MG63 (cell line): ENCODE measurements around the gene ATP2C2. TPM values are rescaled to one million over a fixed set of nuclear protein-coding genes. Genes with fewer than 3 reads are reported as not detected.
"Not testable (repeated sequence)": the region's sequence is repeated elsewhere in the genome, so short reads cannot be mapped to it uniquely, and the experiment has no call there.

Experiments
- DNase-seq: peaks from one replicate; pipeline ENCODE4 v3.0.0-alpha.2; 2020
- H3K27me3 ChIP-seq: fragments of 250-450 bp; sonication (Bioruptor Pico); 2 replicates; pipeline ENCODE4 v1.5.1; 2020; ENCODE audit warnings: mild to moderate bottlenecking, moderate library complexity
- H3K36me3 ChIP-seq: fragments of 250-450 bp; sonication (Bioruptor Pico); 2 replicates; pipeline ENCODE4 v1.5.1; 2020; ENCODE audit warnings: mild to moderate bottlenecking, moderate library complexity
- H3K4me3 ChIP-seq: fragments of 250-450 bp; sonication (Bioruptor Pico); 2 replicates; pipeline ENCODE4 v1.5.1; 2020; ENCODE audit warnings: mild to moderate bottlenecking, moderate library complexity
- H3K9me3 ChIP-seq: fragments of 250-450 bp; sonication (Bioruptor Pico); 2 replicates; pipeline ENCODE4 v1.5.1; 2020; ENCODE audit warnings: mild to moderate bottlenecking, moderate library complexity
- total RNA-seq: library from RNA; depleted of rRNA; stranded (reverse); fragments of >200 nt; shearing (Covaris generic); gene quantifications from 2 replicates; pipeline ENCODE4 v1.2.3, GENCODE V29; 2014; ENCODE audit warnings: low replicate concordance

Gene ATP2C2
- total RNA-seq, 1 experiment from 2014 or later = not detected

DNA sequence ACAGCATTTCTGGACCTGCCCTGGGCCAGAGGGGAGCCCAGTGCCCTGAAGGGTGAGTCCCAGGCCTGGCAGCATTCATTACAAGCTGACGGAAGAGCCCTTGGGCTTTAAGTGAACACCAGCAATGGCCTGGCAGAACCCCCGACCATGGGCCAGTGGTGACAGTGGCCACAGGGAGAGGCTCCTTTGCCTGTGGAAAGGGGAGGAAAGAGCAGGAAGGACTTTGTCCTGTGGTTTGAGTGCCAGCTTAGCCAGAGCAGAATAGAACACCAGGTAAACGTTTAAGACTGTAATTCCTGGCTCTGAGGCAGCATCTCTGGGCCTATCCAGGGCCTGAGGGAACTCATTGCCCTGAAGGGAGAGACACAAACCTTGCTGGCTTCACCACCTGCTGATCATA lies 34.3 kb upstream of the ATP2C2 start:
- no peaks in the 10 kb centered on the region for H3K36me3 ChIP-seq
- H3K4me3 ChIP-seq = no peak overlapping the region
- H3K9me3 ChIP-seq = no peaks in the 10 kb centered on the region
- no peak for DNase-seq
- no peaks in the 10 kb centered on the region for H3K27me3 ChIP-seq

DNA sequence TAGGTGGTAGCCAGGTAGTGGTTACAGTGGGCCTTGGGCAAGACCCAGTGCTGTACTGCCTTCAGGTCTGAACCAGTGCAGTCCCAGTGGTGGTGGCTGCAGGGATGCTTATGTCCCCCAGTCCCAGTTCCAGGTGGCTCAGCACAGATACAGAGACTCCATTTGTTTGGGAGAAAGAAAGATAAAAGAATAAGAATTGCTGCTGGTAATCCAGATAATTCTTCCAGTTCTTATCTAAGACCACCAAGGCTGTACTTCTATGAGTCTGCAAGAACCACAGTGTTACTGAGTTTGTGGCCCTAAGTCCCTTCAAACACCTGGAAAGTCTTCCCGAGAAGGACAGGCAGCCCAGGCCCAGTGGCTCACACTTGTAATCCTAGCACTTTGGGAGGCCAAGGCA lies 33.9 kb upstream of the ATP2C2 start:
- Histone ChIP-seq H3K36me3 (no peaks in the 10 kb centered on the region), H3K4me3 (no peak overlapping the region), H3K27me3 (no peaks in the 10 kb centered on the region), H3K9me3 (no peaks in the 10 kb centered on the region)
- DNase-seq = no peak

DNA sequence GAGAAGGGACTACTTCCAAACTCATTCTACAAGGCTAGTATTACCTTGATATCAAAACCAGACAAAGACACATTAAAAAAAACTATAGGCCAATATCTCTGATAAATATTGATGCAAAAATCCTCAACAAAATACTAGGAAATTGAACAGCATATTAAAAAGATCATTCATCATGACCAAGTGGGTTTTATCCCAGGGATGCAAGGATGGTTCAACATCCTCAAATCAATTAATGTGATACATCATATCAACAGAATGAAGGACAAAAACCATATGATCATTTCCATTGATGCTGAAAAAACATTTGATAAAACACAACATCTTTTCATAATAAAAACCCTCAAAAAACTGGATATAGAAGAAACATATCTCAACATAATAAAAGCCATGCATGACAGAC lies 31.1 kb upstream of the ATP2C2 start:
- DNase-seq, H3K36me3 ChIP-seq, H3K27me3 ChIP-seq, H3K4me3 ChIP-seq, H3K9me3 ChIP-seq: not testable (repeated sequence)

DNA sequence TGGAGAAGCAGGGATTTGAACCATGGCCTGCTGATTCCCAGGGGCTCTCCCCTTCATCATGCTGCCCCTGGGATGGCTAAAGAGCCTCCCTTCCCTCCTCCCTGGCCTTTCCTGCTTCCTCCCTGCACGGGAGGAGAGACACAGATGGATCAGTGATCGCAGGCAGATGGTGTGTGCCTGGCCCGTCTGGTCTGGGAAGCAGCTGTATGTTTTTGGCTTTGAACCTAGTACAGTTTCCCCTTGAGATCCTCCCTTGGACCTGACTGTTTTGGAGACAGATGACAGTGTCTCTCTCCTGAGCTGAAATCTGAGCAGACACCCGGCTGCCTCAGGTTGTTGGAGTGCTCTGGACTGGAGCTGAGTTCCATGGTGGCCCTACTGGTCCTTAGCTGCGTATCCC lies 29.0 kb upstream of the ATP2C2 start:
- no peaks in the 10 kb centered on the region for H3K27me3 ChIP-seq
- H3K4me3 ChIP-seq = no peak overlapping the region
- no peaks in the 10 kb centered on the region for H3K9me3 ChIP-seq
- H3K36me3 ChIP-seq = no peaks in the 10 kb centered on the region
- DNase-seq = no peak

DNA sequence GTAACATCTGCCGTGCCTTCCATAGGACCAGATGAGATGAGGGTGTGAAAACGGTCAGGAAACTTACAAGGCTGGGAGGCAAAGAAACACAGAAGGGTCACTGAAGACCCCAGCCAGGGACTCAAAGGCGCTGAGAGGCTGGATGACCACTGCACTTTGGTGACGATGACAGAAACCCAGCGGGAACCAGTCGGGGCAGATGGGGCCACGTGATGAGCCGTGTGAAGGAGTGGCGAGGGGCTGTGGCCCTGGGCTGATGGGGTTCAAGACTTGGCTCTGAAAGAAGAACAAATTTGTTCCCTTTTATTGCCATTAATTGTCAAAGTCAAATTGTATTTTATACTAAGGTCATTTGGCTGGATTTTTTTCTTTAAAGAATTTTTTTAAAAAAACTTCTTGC lies 28.6 kb upstream of the ATP2C2 start:
- no peak for DNase-seq
- Histone ChIP-seq H3K9me3 (no peaks in the 10 kb centered on the region), H3K36me3 (no peaks in the 10 kb centered on the region), H3K27me3 (no peaks in the 10 kb centered on the region), H3K4me3 (no peak overlapping the region)

DNA sequence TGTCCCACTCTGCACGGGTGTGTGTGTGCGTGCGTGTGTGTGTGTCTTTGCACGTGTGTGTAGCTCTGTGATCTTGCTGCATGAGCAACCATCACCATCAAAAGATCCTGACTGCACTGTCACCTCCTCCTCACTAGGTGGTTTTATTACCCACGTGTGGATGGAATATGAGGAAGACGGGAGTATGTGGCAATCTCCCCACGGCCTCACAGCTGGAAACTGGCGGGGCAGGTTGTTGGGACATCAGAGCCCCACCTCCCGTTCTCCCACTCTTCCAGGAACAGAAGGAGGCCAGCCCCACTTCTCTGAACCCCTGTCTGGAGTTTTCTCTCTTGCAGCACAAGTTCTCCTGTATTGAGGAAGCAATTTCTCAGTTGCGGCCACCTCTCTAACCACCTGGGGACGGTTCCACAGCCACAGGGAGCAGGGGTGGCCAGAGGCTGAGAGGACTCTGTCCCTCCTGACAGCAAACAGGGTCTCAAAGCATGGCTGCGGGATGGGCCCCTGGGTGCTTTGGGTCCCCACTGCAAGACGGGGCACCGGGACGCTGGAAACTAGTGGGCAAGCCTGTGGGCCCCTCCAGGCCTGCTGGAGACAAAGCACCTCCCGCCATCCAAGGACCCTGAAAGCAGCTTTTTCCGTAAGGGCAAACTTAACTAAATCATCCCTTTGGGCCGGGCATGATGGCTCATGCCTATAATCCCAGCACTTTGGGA lies 27.9 kb upstream of the ATP2C2 start:
- no peaks in the 10 kb centered on the region for H3K36me3 ChIP-seq
- H3K9me3 ChIP-seq = no peaks in the 10 kb centered on the region
- H3K4me3 ChIP-seq = no peak overlapping the region
- no peaks in the 10 kb centered on the region for H3K27me3 ChIP-seq
- no peak for DNase-seq

DNA sequence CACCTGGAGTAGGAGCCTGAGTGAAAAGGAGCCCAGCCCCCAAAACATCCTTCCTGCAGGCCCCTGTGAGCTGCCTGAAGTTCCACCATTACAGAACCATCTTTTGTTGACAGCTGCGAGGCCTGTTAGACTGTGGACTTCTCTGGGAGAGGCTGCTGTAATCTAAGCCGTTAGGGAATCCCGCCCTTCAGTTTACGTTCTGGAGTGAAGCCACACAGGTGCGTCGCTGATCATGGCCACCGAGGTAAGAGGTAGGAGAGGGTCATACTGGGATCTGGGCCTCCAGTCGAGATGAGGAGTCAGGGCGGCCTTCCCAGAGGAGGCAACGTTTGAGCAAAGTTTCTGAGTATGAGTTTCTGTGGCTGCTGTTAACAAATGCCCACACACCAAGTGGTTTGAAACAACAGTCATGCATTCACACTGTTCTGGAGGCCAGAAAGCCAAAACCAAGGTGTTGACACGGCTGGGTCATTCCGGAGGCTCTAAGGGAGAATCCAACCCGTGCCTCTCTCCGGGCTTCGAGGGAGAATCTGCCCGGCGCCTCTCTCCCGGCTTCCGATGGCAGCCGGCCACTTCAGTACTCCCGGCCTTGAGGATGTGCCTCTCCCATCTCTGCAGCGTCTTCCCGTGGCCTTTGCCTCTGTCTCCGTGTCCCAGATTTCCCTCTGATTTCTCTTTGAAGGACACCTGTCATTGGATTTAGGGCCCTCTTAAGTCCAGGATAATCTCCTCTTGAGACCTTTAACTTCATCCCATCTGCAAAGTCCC lies 26.6 kb upstream of the ATP2C2 start:
- H3K9me3 ChIP-seq = no peaks in the 10 kb centered on the region
- H3K4me3 ChIP-seq = no peak overlapping the region
- no peak for DNase-seq
- no peaks in the 10 kb centered on the region for H3K36me3 ChIP-seq
- no peaks in the 10 kb centered on the region for H3K27me3 ChIP-seq

DNA sequence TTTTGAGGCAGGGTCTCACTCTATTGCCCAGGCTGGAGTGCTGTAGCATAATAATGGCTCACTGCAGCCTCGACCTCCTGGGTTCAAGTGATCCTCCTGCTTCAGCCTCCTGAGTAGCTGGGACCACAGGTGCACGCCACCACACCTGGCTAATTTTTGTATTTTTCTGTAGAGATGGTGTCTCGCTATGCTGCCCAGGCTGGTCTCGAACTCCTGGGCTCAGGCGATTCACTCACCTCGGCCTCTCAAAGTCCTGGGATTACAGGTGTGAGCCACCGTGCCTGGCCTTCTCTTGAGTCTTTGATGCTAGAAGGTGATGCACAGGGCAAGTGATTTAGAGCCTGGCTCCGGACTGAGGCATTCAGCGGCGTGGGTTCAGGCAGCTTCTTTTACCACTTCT lies 24.5 kb upstream of the ATP2C2 start:
- not testable (repeated sequence) for H3K27me3 ChIP-seq, H3K36me3 ChIP-seq, H3K4me3 ChIP-seq, H3K9me3 ChIP-seq, DNase-seq

DNA sequence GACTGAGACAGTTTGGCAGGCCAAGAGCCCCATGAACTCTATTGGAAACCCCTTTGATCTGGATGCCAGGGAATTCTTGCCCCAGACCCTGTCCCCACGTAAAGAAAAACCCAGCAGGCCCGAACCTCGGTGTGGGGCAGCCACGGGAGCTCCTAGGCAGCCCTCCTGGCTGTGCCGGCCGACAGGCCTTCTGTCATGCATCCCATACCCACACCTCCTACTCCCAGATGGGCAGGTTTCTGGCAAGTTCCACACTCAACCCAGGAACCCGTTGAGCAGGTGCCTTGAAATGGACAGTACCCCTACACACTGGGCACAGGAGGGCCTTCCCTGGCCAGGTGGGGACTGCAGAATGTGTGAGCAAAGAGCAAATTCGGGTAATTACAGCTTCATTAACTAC lies 23.6 kb upstream of the ATP2C2 start:
- Histone ChIP-seq H3K4me3 (no peak overlapping the region), H3K36me3 (no peaks in the 10 kb centered on the region), H3K9me3 (no peaks in the 10 kb centered on the region), H3K27me3 (no peaks in the 10 kb centered on the region)
- no peak for DNase-seq

DNA sequence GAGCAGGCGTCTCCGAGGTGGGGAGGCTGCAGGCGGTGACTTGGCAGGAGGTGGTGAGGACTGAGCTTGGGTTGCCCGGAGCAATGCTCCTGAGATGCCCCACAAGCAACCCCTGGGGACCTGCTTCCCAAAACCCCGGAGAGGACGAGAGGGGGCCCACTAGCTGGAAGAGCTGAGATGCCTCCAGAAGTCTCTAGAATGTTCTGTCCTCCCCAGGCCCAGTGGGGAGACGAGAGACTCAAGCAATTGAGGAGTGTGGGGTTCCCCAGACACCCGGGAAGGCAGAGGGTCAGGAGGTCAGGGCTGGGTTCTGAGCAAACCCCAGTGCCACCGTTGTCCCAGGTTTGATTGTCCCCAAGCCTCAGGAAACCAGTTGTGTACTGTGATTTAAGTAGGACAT lies 21.2 kb upstream of the ATP2C2 start:
- DNase-seq = no peak
- Histone ChIP-seq H3K9me3 (no peaks in the 10 kb centered on the region), H3K4me3 (no peak overlapping the region), H3K36me3 (no peaks in the 10 kb centered on the region), H3K27me3 (no peaks in the 10 kb centered on the region)

DNA sequence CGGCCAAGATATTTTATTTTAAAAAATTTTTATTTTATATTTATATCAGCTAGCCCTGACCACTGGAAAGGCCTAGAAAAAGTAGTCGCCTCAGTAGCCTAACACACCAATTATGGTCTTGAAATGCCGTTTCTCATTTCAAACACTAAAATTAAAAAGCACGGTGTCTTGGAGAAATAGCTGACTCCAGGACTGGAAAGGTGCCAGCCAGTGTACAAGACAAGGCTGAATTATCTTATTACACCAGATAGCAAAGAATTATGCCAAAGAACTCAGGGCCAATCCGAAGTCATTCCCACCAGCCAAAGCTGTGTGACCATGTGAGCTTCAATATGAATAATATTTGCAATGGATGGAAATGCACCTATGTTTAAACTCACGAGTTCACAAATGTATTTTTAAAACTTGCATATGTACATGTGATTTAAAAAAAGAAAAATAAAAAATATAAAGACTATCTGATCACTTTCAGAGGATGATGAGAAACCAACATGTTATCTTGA lies 19.9 kb upstream of the ATP2C2 start:
- H3K4me3 ChIP-seq = no peak overlapping the region
- no peak for DNase-seq
- no peaks in the 10 kb centered on the region for H3K9me3 ChIP-seq
- H3K27me3 ChIP-seq = no peaks in the 10 kb centered on the region
- no peaks in the 10 kb centered on the region for H3K36me3 ChIP-seq

DNA sequence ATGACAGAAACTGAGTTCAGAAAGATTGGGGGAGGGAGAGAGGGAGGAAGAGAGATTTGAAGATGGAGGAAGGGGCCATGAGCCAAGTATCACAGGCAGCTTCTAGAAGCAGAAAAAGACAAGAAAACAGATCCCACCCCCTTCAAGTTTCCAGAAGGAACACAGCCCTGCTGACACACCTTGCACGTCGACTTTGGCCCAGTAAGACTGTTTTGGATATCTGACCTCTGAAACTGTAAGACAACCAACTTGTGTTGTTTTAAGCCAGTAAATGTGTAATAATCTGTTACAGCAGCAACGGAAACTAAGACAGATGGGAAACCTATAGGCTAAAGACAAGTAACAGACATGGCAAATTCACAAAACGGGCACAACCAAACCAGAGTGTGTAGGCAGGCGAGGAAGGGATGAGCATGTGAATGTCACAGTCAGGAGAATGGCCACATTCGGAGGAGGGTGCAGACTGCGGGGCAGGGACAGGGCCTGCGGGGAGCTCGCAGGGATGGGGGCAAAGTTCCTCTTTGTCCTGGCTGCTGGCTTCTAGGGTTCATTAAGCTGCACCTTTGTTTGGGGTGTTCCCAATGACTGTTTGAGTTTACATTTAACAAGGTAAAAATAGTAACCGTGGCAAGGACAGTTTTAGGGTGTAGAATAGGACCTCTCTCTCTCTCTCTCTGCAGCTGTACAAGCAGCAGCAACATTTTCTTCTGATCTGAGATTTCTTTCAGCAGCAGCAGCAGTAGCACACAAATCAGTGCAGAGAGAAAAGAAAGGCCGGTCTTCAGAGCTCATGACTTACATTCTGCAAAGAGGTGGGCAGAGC lies 18.3 kb upstream of the ATP2C2 start:
- Histone ChIP-seq H3K9me3 (no peaks in the 10 kb centered on the region), H3K27me3 (no peaks in the 10 kb centered on the region), H3K36me3 (no peaks in the 10 kb centered on the region), H3K4me3 (no peak overlapping the region)
- DNase-seq = no peak

DNA sequence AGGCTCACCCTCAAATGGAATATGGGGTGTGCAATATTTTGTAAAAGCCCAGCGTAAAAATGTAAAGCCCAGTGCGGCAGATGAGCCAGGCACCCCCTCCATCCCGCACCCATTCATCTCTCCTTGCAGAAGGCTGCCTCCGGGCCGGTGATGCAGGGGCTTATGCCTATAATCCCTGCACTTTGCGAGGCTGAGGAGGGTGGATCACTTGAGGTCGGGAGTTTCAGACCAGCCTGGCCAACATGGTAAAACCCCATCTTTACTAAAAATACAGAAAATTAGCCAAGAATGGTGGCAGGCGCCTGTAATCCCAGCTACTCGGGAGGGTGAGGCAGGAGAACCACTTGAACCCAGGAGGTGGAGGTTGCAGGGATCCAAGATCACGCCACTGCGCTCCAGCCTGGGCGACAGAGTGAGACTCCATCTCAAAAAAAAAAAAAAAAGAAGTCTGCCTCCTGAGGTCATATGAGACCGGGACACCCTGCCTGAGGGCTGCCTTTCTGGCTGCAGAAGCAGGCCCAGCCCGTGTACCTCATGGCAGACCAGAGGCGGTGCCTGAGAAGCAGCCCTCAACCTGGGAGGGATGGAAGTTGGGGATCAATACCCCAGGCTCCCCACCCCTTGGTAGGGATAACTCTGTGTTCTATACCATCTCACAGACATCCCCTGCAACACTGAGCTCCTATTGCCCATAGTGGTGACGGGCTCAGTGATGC lies 17.5 kb upstream of the ATP2C2 start:
- DNase-seq = no peak
- H3K4me3 ChIP-seq = no peak overlapping the region
- no peaks in the 10 kb centered on the region for H3K9me3 ChIP-seq
- H3K36me3 ChIP-seq = no peaks in the 10 kb centered on the region
- no peaks in the 10 kb centered on the region for H3K27me3 ChIP-seq

DNA sequence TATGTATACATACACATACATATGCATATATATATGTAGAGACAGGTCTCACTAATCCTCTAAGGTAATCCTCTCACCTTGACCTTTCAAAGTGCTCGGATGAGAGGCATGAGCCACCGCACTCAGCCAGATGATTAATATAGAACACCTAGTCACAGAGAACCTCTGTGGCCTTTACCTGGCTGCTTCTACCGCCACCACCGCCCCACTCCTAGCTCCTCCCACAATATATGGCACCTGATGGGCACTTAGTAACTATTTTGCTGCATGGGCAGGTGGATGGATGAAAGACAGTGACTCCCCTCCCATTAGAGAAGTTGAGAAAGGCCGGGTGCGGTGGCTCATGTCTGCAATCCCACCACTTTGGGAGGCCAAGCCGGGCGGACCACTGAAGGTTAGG lies 16.7 kb upstream of the ATP2C2 start:
- DNase-seq = no peak
- Histone ChIP-seq H3K36me3 (no peaks in the 10 kb centered on the region), H3K4me3 (no peak overlapping the region), H3K27me3 (no peaks in the 10 kb centered on the region), H3K9me3 (no peaks in the 10 kb centered on the region)

DNA sequence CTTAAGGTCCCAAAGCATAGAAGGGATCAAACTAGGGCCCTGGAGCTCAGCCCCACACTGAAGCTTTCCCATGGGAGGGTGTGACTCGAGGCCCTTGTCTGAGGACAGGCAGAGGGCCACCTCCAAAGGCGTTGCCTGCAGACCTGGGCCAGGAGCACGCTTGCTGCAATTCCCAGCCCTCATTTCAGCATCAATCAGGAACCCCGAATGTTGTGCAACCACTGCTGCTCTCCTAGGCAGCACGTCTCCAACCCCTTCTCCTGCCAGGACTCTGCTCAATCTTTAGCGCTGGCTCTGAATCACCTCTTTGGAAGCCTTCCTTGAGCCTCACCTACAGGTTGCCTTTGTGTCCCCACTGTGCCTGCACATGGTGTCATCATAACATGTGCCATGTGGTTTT lies 14.0 kb upstream of the ATP2C2 start:
- no peak for DNase-seq
- Histone ChIP-seq H3K36me3 (no peaks in the 10 kb centered on the region), H3K27me3 (no peaks in the 10 kb centered on the region), H3K4me3 (no peak overlapping the region), H3K9me3 (no peaks in the 10 kb centered on the region)

DNA sequence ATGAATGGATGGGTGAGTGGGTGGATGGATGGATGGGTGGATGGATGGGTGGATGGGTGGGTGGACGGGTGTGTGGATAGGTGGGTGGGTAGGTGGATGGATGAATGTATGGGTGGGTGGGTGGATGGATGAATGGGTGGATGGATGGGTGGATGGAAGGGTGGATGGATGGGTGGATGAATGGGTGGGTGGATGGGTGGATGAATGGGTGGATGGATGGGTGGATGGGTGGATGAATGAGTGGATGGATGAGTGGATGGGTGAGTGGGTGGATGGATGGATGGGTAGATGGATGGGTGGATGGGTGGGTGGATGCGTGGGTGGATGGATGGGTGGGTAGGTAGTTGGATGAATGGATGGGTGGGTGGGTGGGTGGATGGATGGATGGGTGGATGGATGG lies 13.2 kb upstream of the ATP2C2 start:
- no peaks in the 10 kb centered on the region for H3K36me3 ChIP-seq
- no peaks in the 10 kb centered on the region for H3K27me3 ChIP-seq
- no peak overlapping the region for H3K4me3 ChIP-seq
- H3K9me3 ChIP-seq = no peaks in the 10 kb centered on the region
- DNase-seq = no peak

DNA sequence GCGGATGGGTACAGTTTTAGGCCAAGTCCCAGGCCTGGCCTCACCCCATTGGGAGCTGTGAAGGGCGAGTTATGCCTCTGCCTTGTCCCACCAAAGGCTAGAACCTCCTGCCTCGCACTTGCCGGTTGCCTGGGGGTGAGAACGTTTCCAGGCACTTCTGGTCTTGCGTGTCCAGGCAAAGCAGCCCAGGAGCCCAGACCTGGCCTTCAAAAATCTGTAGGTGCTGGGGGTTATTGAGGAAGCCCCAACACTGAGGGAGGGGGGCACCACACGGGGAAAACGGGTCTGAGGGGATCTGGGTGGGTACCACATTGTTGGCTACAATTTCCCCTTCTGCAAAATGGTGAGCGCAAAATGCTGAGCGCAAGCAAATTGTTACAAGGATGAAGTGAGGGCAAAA lies 12.2 kb upstream of the ATP2C2 start:
- Histone ChIP-seq H3K27me3 (no peaks in the 10 kb centered on the region), H3K4me3 (no peak overlapping the region), H3K36me3 (no peaks in the 10 kb centered on the region), H3K9me3 (no peaks in the 10 kb centered on the region)
- no peak for DNase-seq
